Measurements from ENCODE around the gene SRP54. TPM values are rescaled to one million over a fixed set of nuclear protein-coding genes. Genes with fewer than 3 reads are reported as not detected.

Gene SRP54
- total and polyA plus RNA-seq, 2 donors (not counting 3 experiments of a cell fraction or from before 2014, with no cell fraction given) = 32.8 to 63.7 TPM

DNA sequence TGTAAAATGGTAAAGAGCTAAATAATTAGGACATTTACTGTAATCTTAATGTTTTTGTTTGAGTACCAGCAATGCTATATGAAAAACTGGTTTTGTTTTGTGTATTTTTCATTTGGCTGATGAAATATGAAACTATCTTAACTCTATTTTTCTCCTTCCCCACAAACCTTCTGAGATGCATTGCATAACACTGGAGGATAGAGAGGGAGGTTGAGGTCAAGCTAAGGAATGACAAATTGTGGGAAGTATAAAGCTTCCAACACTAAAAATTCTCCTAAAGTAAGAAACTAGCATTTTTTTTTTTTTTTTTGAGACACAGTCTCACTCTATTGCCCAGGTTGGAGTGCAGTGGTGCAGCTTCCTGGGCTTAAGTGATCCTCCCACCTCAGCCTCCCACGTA is 31.5 kb upstream of the SRP54 start:
- no peaks in the 10 kb centered on the region for H3K9me1 ChIP-seq (replicated peaks; ENCODE audit: control insufficient read depth, extremely low read depth, insufficient read depth, low read length)
- H3K79me2 ChIP-seq (ENCODE audit: control insufficient read depth, insufficient read depth, low read length) = no peaks in the 10 kb centered on the region
- CTCF ChIA-PET = interaction anchor here (0.7 to 1.4 kb wide), 3 partner anchors 11 to 488 kb away, joined by 3 read pairs; no protein-coding TSS in a partner anchor
- no peak overlapping the region for H2AFZ ChIP-seq (ENCODE audit: low read depth, low read length)
- dilution Hi-C loops (cut with MboI; ENCODE audit: extremely low pct_ligation_motif_present, low sequenced_read_pairs) = no loop called here
- no peaks in the 10 kb centered on the region for H3K27me3 ChIP-seq (ENCODE audit: control insufficient read depth in 2 of 2, insufficient read depth in 2 of 2, low read length in 2 of 2)
- no peak overlapping the region for H3K4me3 ChIP-seq (replicated peaks in 1 of 3; ENCODE audit: insufficient read depth in 1 of 3, low read depth in 1 of 3, low read length in 3 of 3)
- no peaks in the 10 kb centered on the region for H3K4me1 ChIP-seq (ENCODE audit: control insufficient read depth, extremely low read depth, insufficient read depth, low read length)
- intact Hi-C loops (cut with micrococcal nuclease) = no loop called here
- peaks cover 0 to 3% of the 10 kb centered on the region in 2 experiments for H3K36me3 ChIP-seq (ENCODE audit: control insufficient read depth in 2 of 2, extremely low read depth in 1 of 2, insufficient read depth in 2 of 2, low read length in 2 of 2)
- no peaks in the 10 kb centered on the region for H4K20me1 ChIP-seq (replicated peaks; ENCODE audit: control insufficient read depth, extremely low read depth, insufficient read depth, low read length)
- H3K27ac ChIP-seq (ENCODE audit: insufficient read depth, low read depth, low read length) = no peak overlapping the region
- BruUV-seq (replicated peaks) = no TSS peak
- no peak for FAIRE-seq
- TF ChIP-seq GATA2 (IDR thresholded peaks at IDR 0.05; ENCODE audit: insufficient read depth, insufficient read length, low read depth, low read length) (no peak), JUN (IDR thresholded peaks at IDR 0.05; ENCODE audit: borderline replicate concordance, insufficient read depth, insufficient read length, low read depth) (no peak), POLR2AphosphoS5 (IDR thresholded peaks at IDR 0.05; ENCODE audit: insufficient read depth, low read depth, low read length) (no peak), EZH2 (IDR thresholded peaks at IDR 0.05; ENCODE audit: borderline replicate concordance, low read depth, low read length, severe bottlenecking) (no peak), FOS (IDR thresholded peaks at IDR 0.05; ENCODE audit: borderline replicate concordance, insufficient read depth, low read length) (no peak), MYC (IDR thresholded peaks at IDR 0.05; ENCODE audit: low read depth, low read length) (no peak)
- TF ChIP-seq, protein P1, sequence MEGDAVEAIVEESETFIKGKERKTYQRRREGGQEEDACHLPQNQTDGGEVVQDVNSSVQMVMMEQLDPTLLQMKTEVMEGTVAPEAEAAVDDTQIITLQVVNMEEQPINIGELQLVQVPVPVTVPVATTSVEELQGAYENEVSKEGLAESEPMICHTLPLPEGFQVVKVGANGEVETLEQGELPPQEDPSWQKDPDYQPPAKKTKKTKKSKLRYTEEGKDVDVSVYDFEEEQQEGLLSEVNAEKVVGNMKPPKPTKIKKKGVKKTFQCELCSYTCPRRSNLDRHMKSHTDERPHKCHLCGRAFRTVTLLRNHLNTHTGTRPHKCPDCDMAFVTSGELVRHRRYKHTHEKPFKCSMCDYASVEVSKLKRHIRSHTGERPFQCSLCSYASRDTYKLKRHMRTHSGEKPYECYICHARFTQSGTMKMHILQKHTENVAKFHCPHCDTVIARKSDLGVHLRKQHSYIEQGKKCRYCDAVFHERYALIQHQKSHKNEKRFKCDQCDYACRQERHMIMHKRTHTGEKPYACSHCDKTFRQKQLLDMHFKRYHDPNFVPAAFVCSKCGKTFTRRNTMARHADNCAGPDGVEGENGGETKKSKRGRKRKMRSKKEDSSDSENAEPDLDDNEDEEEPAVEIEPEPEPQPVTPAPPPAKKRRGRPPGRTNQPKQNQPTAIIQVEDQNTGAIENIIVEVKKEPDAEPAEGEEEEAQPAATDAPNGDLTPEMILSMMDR (IDR thresholded peaks at IDR 0.05; ENCODE audit: extremely low read depth in 1 of 2, insufficient read depth in 1 of 2, low read depth in 1 of 2, low read length in 2 of 2) = no peak
- TF ChIP-seq, protein P2, sequence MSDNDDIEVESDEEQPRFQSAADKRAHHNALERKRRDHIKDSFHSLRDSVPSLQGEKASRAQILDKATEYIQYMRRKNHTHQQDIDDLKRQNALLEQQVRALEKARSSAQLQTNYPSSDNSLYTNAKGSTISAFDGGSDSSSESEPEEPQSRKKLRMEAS (IDR thresholded peaks at IDR 0.05; ENCODE audit: insufficient read depth, insufficient read length) = no peak
- no peak for DNase-seq (ENCODE audit: low read depth, low spot score)
- POLR2A ChIA-PET = no interaction called here
- H3K4me2 ChIP-seq (ENCODE audit: insufficient read depth, low read length) = no peak overlapping the region
- no peaks in the 10 kb centered on the region for H3K9me3 ChIP-seq (replicated peaks; ENCODE audit: control insufficient read depth, insufficient read depth, low read length)
- no peak overlapping the region for H3K9ac ChIP-seq (replicated peaks; ENCODE audit: extremely low read depth, insufficient read depth, low read length)
